Erythroblast (primary cell): ENCODE measurements around the gene MRPL42.

ENCODE experiments used
- GATA1 ChIP-seq: IDR thresholded peaks from 2 replicates; pipeline ENCODE4 v1.6.1; 2011; ENCODE audit warnings: low read depth, mild to moderate bottlenecking, control low read depth, low read length, moderate library complexity
- POLR2A ChIP-seq: IDR thresholded peaks from 2 replicates; pipeline ENCODE4 v1.6.1; 2011; ENCODE audit warnings: mild to moderate bottlenecking, low read length

DNA sequence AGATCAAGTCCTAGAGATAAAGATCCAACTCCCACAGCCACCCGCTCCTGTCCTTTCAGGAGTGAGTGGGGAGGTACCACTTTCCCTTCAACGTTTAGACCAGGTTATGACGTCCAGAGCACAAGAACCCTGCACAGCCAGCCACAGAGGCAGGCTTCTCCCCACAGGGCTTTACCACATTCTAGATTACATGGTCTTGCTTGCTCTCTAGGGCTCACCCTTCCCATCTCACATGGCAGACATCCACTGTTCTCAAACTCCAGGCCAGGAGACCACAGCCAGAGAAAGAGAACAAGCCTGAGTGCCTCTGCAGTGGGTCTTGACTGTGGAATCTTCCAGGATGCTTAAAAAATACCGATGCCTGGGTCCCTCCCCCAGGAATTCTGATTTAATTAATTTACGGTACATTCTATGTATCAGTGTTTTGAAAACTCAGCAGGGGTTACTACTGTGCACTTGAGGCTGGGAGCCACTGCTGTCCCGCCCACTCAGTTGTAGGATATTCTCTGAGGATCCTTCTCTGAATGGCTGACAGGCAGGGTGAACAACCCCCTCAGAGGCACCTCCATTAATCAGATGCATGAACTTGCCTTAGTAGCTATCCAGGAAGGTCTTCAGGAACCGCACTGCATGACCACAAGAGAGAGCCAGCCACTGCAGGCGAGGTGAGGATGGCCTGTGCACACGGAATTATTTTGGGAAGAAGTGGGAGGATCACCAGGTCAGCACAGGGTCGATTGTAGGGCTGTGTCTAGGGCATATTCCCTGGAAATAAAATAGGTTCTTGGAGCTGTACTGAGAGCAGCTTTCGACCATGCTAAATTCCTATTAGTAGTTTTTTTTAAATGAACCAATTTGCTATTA, 83.7 kb downstream of the MRPL42 start:
- no peak for TF ChIP-seq POLR2A
- no peak for TF ChIP-seq GATA1
